ENCODE measurements around the gene APOBEC2.

Gene APOBEC2

GRCh38 chr6:41103847-41104246 lies 50.8 kb downstream of the APOBEC2 start:
- TF ChIP-seq REST (IDR thresholded peaks at IDR 0.05; ENCODE audit: low read depth) (no peak), CEBPB (IDR thresholded peaks at IDR 0.05) (no peak), EGR1 (IDR thresholded peaks at IDR 0.05) (no peak), RAD21 (IDR thresholded peaks at IDR 0.05; ENCODE audit: low read depth) (no peak), ZBTB7A (IDR thresholded peaks at IDR 0.05; ENCODE audit: low read depth) (no peak), TCF12 (IDR thresholded peaks at IDR 0.05; ENCODE audit: low read depth) (no peak), YY1 (IDR thresholded peaks at IDR 0.05; ENCODE audit: low read depth) (no peak), EP300 (IDR thresholded peaks at IDR 0.05; ENCODE audit: borderline replicate concordance) (no peak), USF1 (IDR thresholded peaks at IDR 0.05) (no peak), NFIC (IDR thresholded peaks at IDR 0.05) (no peak), FOXM1 (IDR thresholded peaks at IDR 0.05; ENCODE audit: borderline replicate concordance, low read depth) (no peak), CREB1 (IDR thresholded peaks at IDR 0.05; ENCODE audit: low read depth) (no peak), MAX (IDR thresholded peaks at IDR 0.05) (no peak), TEAD4 (IDR thresholded peaks at IDR 0.05) (no peak), TAF1 (IDR thresholded peaks at IDR 0.05; ENCODE audit: low read depth) (no peak)

- no peak for TF ChIP-seq RAD21 (IDR thresholded peaks at IDR 0.05; ENCODE audit: low read depth)
- TF ChIP-seq MAX (IDR thresholded peaks at IDR 0.05), result no peak
- TF ChIP-seq TEAD4 (IDR thresholded peaks at IDR 0.05), result no peak
- TF ChIP-seq REST (IDR thresholded peaks at IDR 0.05; ENCODE audit: low read depth), result no peak
- no peak for TF ChIP-seq USF1 (IDR thresholded peaks at IDR 0.05)
- no peak for TF ChIP-seq NFIC (IDR thresholded peaks at IDR 0.05)
- no peak for TF ChIP-seq TCF12 (IDR thresholded peaks at IDR 0.05; ENCODE audit: low read depth)
- TF ChIP-seq CEBPB (IDR thresholded peaks at IDR 0.05), result no peak
- TF ChIP-seq FOXM1 (IDR thresholded peaks at IDR 0.05; ENCODE audit: borderline replicate concordance, low read depth), result no peak
- TF ChIP-seq YY1 (IDR thresholded peaks at IDR 0.05; ENCODE audit: low read depth), result no peak
- no peak for TF ChIP-seq ZBTB7A (IDR thresholded peaks at IDR 0.05; ENCODE audit: low read depth)
- TF ChIP-seq EP300 (IDR thresholded peaks at IDR 0.05; ENCODE audit: borderline replicate concordance), result no peak
These were observed 58.0 kb downstream of the APOBEC2 start for GRCh38 chr6:41111017-41111416.

Data from Ishikawa (cell line).